HG02798 (cell line): ENCODE results near the gene CD48.
"Not testable (repeated sequence)": the region's sequence is repeated elsewhere in the genome, so short reads cannot be mapped to it uniquely, and the experiment has no call there.

ENCODE experiments used
- ATAC-seq: cut with Tn5 transposase; IDR thresholded peaks from one replicate; pipeline ENCODE4 v1.9.1; 2021; ENCODE audit warnings: mild to moderate bottlenecking; ENCODE audit not compliant: unreplicated experiment, poor library complexity

The CD48 gene

GRCh38 chr1:160658162-160658813 lies 53.3 kb downstream of the CD48 start:
- no peak for ATAC-seq

- ATAC-seq: no peak
Observed at GRCh38 chr1:160657250-160657781, 54.3 kb downstream of the CD48 start.

GRCh38 chr1:160656737-160657136 lies 54.9 kb downstream of the CD48 start:
- ATAC-seq: no peak

- ATAC-seq: peak; percentile 33
Observed at GRCh38 chr1:160653620-160654016, 58.0 kb downstream of the CD48 start.

GRCh38 chr1:160652924-160653619 lies 58.5 kb downstream of the CD48 start:
- ATAC-seq: no peak

- ATAC-seq: not testable (repeated sequence)
Observed at GRCh38 chr1:160652065-160652641, 59.5 kb downstream of the CD48 start.

GRCh38 chr1:160651433-160652064 lies 60.1 kb downstream of the CD48 start:
- ATAC-seq: no peak

GRCh38 chr1:160647329-160647720 lies 64.3 kb downstream of the CD48 start:
- no peak for ATAC-seq

- ATAC-seq: peak; percentile 53
Observed at GRCh38 chr1:160646711-160647328, 64.8 kb downstream of the CD48 start, which contains the start of gene SLAMF1. SLAMF1 (minus strand) TSS chr1:160647044; CDS start chr1:160646945, 99 bp downstream.

- no peak for ATAC-seq
Observed at GRCh38 chr1:160646180-160646579, 65.4 kb downstream of the CD48 start.

- peak; percentile 41 for ATAC-seq
Observed at GRCh38 chr1:160645386-160646130, 66.1 kb downstream of the CD48 start.

- ATAC-seq: no peak
Observed at GRCh38 chr1:160644399-160644798, 67.2 kb downstream of the CD48 start.

GRCh38 chr1:160643138-160643537 lies 68.5 kb downstream of the CD48 start:
- no peak for ATAC-seq

GRCh38 chr1:160642281-160642644 lies 69.4 kb downstream of the CD48 start:
- no peak for ATAC-seq

GRCh38 chr1:160641323-160642280 lies 70.0 kb downstream of the CD48 start:
- no peak for ATAC-seq

GRCh38 chr1:160640359-160641123 lies 71.1 kb downstream of the CD48 start:
- ATAC-seq: no peak

- no peak for ATAC-seq
Observed at GRCh38 chr1:160639652-160640051, 72.0 kb downstream of the CD48 start.

- ATAC-seq: no peak
Observed at GRCh38 chr1:160638926-160639325, 72.7 kb downstream of the CD48 start.
